ENCODE results near the gene GRID1.

DNA sequence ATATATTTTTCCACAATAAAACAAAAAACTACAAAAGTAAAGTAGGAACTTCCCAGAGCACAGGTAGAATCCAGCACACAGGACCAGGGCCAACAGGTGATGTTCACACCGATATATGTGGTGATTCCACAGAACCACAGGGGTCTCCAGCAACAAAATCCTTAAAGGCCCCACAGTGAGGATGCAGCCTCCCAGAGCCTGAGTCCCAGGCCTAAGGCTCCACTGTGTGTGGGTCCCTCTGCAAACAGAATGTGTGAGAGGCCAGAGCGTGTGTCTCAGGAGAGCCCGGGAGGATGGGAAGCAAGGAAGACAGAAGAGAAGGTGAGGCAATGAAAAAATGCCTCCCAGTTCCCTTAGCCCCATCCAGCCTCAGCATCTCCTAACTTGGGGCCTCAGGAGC is 173.9 kb downstream of the GRID1 start:
- TF ChIP-seq, protein P1, sequence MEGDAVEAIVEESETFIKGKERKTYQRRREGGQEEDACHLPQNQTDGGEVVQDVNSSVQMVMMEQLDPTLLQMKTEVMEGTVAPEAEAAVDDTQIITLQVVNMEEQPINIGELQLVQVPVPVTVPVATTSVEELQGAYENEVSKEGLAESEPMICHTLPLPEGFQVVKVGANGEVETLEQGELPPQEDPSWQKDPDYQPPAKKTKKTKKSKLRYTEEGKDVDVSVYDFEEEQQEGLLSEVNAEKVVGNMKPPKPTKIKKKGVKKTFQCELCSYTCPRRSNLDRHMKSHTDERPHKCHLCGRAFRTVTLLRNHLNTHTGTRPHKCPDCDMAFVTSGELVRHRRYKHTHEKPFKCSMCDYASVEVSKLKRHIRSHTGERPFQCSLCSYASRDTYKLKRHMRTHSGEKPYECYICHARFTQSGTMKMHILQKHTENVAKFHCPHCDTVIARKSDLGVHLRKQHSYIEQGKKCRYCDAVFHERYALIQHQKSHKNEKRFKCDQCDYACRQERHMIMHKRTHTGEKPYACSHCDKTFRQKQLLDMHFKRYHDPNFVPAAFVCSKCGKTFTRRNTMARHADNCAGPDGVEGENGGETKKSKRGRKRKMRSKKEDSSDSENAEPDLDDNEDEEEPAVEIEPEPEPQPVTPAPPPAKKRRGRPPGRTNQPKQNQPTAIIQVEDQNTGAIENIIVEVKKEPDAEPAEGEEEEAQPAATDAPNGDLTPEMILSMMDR (IDR thresholded peaks at IDR 0.05): no peak
- no peak for TF ChIP-seq POLR2A (IDR thresholded peaks at IDR 0.05)
